H1 (cell line): ENCODE results near the gene IQCE. TPM values are rescaled to one million over a fixed set of nuclear protein-coding genes. Genes with fewer than 3 reads are reported as not detected.

ENCODE experiments used
- CTCF ChIA-PET: fragments of 300-600 bp; sonication (Branson Sonifier 250); formaldehyde crosslinking; loops from one replicate; lab custom pipeline; 2021; ENCODE audit not compliant: partially characterized antibody; lab: Charles Lee
- POLR2A ChIA-PET: fragments of 300-600 bp; sonication (Branson Sonifier 250); formaldehyde crosslinking; loops from one replicate; lab custom pipeline; 2021; ENCODE audit warnings: inconsistent platforms; ENCODE audit not compliant: partially characterized antibody; lab: Charles Lee
- DNase-seq, 2 experiments: peaks; one replicate each; pipeline versions ENCODE4 v3.0.0 to v3.0.0-alpha.2; 2010 to 2022; ENCODE audit warnings: low spot score in 2 of 2, low read depth in 1 of 2, mixed read lengths in 1 of 2
- FAIRE-seq: peaks from 2 replicates; lab custom pipeline; 2011; peaks lifted over from hg19 to GRCh38; lab: Jason Lieb, UNC
- H2AFZ ChIP-seq: 2 replicates; pipeline ENCODE4 v1.8.1; 2012; ENCODE audit warnings: low read length, inconsistent platforms
- H2AK5ac ChIP-seq: 2 replicates; pipeline ENCODE4 v1.6.1; 2013; ENCODE audit warnings: low read depth, low read length
- H2BK120ac ChIP-seq: replicated peaks from 2 replicates; pipeline ENCODE3; 2013; ENCODE audit warnings: low read depth, low read length, inconsistent platforms
- H2BK12ac ChIP-seq: 2 replicates; pipeline ENCODE4 v1.6.1; 2013; ENCODE audit warnings: low read depth, low read length
- H2BK15ac ChIP-seq: 2 replicates; pipeline ENCODE4 v1.6.1; 2013; ENCODE audit warnings: low read length
- H2BK20ac ChIP-seq: 2 replicates; pipeline ENCODE4 v1.6.1; 2013; ENCODE audit warnings: low read length
- H2BK5ac ChIP-seq: 2 replicates; pipeline ENCODE4 v1.6.1; 2013; ENCODE audit warnings: low read depth, low read length
- H3K14ac ChIP-seq: 2 replicates; pipeline ENCODE4 v1.6.1; 2013; ENCODE audit warnings: inconsistent platforms; ENCODE audit not compliant: insufficient read length
- H3K18ac ChIP-seq: 2 replicates; pipeline ENCODE4 v1.6.1; 2013; ENCODE audit warnings: low read length; ENCODE audit errors: extremely low read depth
- H3K23ac ChIP-seq: 2 replicates; pipeline ENCODE4 v1.6.1; 2013; ENCODE audit warnings: inconsistent platforms; ENCODE audit not compliant: insufficient read length
- H3K23me2 ChIP-seq: 2 replicates; pipeline ENCODE4 v1.6.1; 2013; ENCODE audit warnings: low read depth, low read length
- H3K27ac ChIP-seq: 2 replicates; pipeline ENCODE4 v1.6.1; 2011; ENCODE audit warnings: low read depth, low read length, inconsistent platforms
- H3K27me3 ChIP-seq, 4 experiments: replicated peaks in 1 of 4; 1 replicate in 1 of 4; 2 replicates in 3 of 4; pipeline versions ENCODE4 v1.6.1 to v1.8.1; 2011 to 2013; ENCODE audit warnings: low read length in 3 of 4, mild to moderate bottlenecking in 3 of 4, inconsistent platforms in 2 of 4, mixed read lengths in 2 of 4, moderate library complexity in 1 of 4; ENCODE audit not compliant: control insufficient read depth in 3 of 4, insufficient read depth in 3 of 4; ENCODE audit errors: extremely low read depth in 1 of 4
- H3K36me3 ChIP-seq, 4 experiments: 2 replicates each; pipeline versions ENCODE4 v1.6.1 to v1.8.1; 2011 to 2013; ENCODE audit warnings: mild to moderate bottlenecking in 4 of 4, low read length in 3 of 4, moderate library complexity in 2 of 4, control low read depth in 1 of 4, inconsistent platforms in 1 of 4; ENCODE audit not compliant: insufficient read depth in 4 of 4, control insufficient read depth in 2 of 4
- H3K4ac ChIP-seq: replicated peaks from 2 replicates; pipeline ENCODE3; 2013; ENCODE audit warnings: low read length, low read depth, mixed read lengths, inconsistent platforms; ENCODE audit not compliant: insufficient read length
- H3K4me1 ChIP-seq, 4 experiments: replicated peaks in 1 of 4; 1 replicate in 1 of 4; 2 replicates in 3 of 4; pipeline versions ENCODE4 v1.6.1 to v1.8.1; 2011 to 2013; ENCODE audit warnings: low read length in 3 of 4, inconsistent platforms in 2 of 4, mixed read lengths in 1 of 4; ENCODE audit not compliant: insufficient read depth in 4 of 4, control insufficient read depth in 3 of 4
- H3K4me2 ChIP-seq, 2 experiments: 2 replicates each; pipeline versions ENCODE4 v1.6.1 to v1.8.1; 2011 to 2013; ENCODE audit warnings: low read depth in 2 of 2, low read length in 2 of 2, control low read depth in 1 of 2, inconsistent platforms in 1 of 2, mild to moderate bottlenecking in 1 of 2; ENCODE audit not compliant: insufficient read depth in 1 of 2
- H3K4me3 ChIP-seq, 4 experiments: fragments of 200-600, 300-600 bp in 1 of 4; sonication (generic), shearing (Covaris generic), sonication (Bioruptor Twin) in 1 of 4; 2 replicates each; pipeline versions ENCODE4 v1.5.1 to v1.8.1; 2011 to 2016; ENCODE audit warnings: low read length in 4 of 4, low read depth in 3 of 4, control low read depth in 2 of 4, inconsistent platforms in 2 of 4, mild to moderate bottlenecking in 2 of 4, mixed read lengths in 1 of 4, moderate library complexity in 1 of 4; ENCODE audit not compliant: insufficient read depth in 2 of 4; ENCODE audit errors: extremely low read depth in 1 of 4
- H3K56ac ChIP-seq: replicated peaks from 2 replicates; pipeline ENCODE3; 2013; ENCODE audit warnings: low read depth, mild to moderate bottlenecking, mixed read lengths, low read length, inconsistent platforms; ENCODE audit not compliant: insufficient read length
- H3K79me1 ChIP-seq: 2 replicates; pipeline ENCODE4 v1.6.1; 2013; ENCODE audit warnings: low read depth, low read length, control low read depth
- H3K79me2 ChIP-seq, 2 experiments: 2 replicates each; pipeline versions ENCODE4 v1.6.1 to v1.8.1; 2012 to 2013; ENCODE audit warnings: low read length in 2 of 2, mild to moderate bottlenecking in 2 of 2, inconsistent platforms in 1 of 2; ENCODE audit not compliant: insufficient read depth in 2 of 2, control insufficient read depth in 1 of 2
- H3K9ac ChIP-seq, 4 experiments: replicated peaks in 1 of 4; 1 replicate in 1 of 4; 2 replicates in 3 of 4; pipeline versions ENCODE4 v1.6.1 to v1.8.1; 2011 to 2013; ENCODE audit warnings: low read depth in 3 of 4, low read length in 3 of 4, control low read depth in 2 of 4, mild to moderate bottlenecking in 2 of 4, moderate library complexity in 2 of 4, inconsistent platforms in 1 of 4; ENCODE audit errors: extremely low read depth in 1 of 4
- H3K9me3 ChIP-seq, 2 experiments: 2 replicates each; pipeline versions ENCODE4 v1.6.1 to v1.8.1; 2012 to 2013; ENCODE audit warnings: mild to moderate bottlenecking in 2 of 2, moderate library complexity in 2 of 2, control low read depth in 1 of 2, inconsistent platforms in 1 of 2, low read depth in 1 of 2, low read length in 1 of 2, mixed read lengths in 1 of 2; ENCODE audit not compliant: insufficient read depth in 2 of 2
- H4K20me1 ChIP-seq, 2 experiments: replicated peaks in 1 of 2; 2 replicates each; pipeline versions ENCODE3 to v1.8.1; 2011 to 2013; ENCODE audit warnings: inconsistent platforms in 2 of 2, low read length in 2 of 2, mild to moderate bottlenecking in 1 of 2; ENCODE audit not compliant: insufficient read depth in 2 of 2, control insufficient read depth in 1 of 2
- H4K5ac ChIP-seq: 2 replicates; pipeline ENCODE4 v1.6.1; 2013; ENCODE audit warnings: low read length, low read depth, mixed read lengths, inconsistent platforms; ENCODE audit not compliant: insufficient read length
- H4K8ac ChIP-seq: 2 replicates; pipeline ENCODE4 v1.8.0; 2013; ENCODE audit warnings: mild to moderate bottlenecking, moderate library complexity, low read length, inconsistent platforms; ENCODE audit not compliant: insufficient read depth; ENCODE audit errors: extremely low read depth
- H4K91ac ChIP-seq: replicated peaks from 2 replicates; pipeline ENCODE3; 2013; ENCODE audit warnings: low read length, mixed read lengths, inconsistent platforms; ENCODE audit not compliant: insufficient read length
- CEBPB ChIP-seq: IDR thresholded peaks from 2 replicates; pipeline ENCODE4 v1.6.1; 2012; ENCODE audit warnings: low read depth, low read length
- EGR1 ChIP-seq: IDR thresholded peaks from 2 replicates; pipeline ENCODE4 v1.6.1; 2011; ENCODE audit warnings: low read depth, low read length, borderline replicate concordance
- KDM4A ChIP-seq: IDR thresholded peaks from one replicate; pipeline ENCODE4 v1.7.1; 2012; ENCODE audit warnings: low read depth, mild to moderate bottlenecking, moderate library complexity, low read length, inconsistent platforms; ENCODE audit not compliant: severe bottlenecking
- NRF1 ChIP-seq: IDR thresholded peaks from 2 replicates; pipeline ENCODE4 v1.6.1; 2011; ENCODE audit warnings: mild to moderate bottlenecking, low read depth, low read length, improper control_type of control experiment
- RAD21 ChIP-seq, 2 experiments: IDR thresholded peaks in 1 of 2; conservative IDR thresholded peaks in 1 of 2; 2 replicates each; pipeline ENCODE4 v1.6.1; 2011; ENCODE audit warnings: low read depth in 2 of 2, low read length in 2 of 2, improper control_type of control experiment in 1 of 2, inconsistent platforms in 1 of 2, mild to moderate bottlenecking in 1 of 2, moderate library complexity in 1 of 2
- SP1 ChIP-seq: IDR thresholded peaks from 2 replicates; pipeline ENCODE4 v1.6.1; 2011; ENCODE audit warnings: low read depth, low read length
- TCF12 ChIP-seq: IDR thresholded peaks from 2 replicates; pipeline ENCODE4 v1.6.1; 2011; ENCODE audit warnings: low read depth, mild to moderate bottlenecking, low read length
- YY1 ChIP-seq: IDR thresholded peaks from 2 replicates; pipeline ENCODE4 v1.6.1; 2011; ENCODE audit warnings: low read depth, mild to moderate bottlenecking, low read length
- WGBS, 2 experiments: shearing (Covaris generic) in 1 of 2; methylation state at CpG; one replicate each; pipeline versions ENCODE4 v1.1.6 to v1.1.7; 2013 to 2015; ENCODE audit warnings: low lambda C conversion rate in 2 of 2, mixed read lengths in 2 of 2, inconsistent platforms in 1 of 2, low coverage in 1 of 2, missing lambda C conversion rate in 1 of 2; ENCODE audit not compliant: insufficient replicate concordance in 2 of 2, insufficient coverage in 1 of 2, insufficient read length in 1 of 2; ENCODE audit errors: extremely low coverage in 1 of 2, missing lambda C conversion rate in 1 of 2; 5-methylcytosine and 5-hydroxymethylcytosine counted together
- polyA plus RNA-seq, 7 experiments: library from polyadenylated mRNA; depleted of rRNA in 3 of 7; stranded (reverse) in 5 of 7; unstranded in 2 of 7; fragments of >200 nt in 5 of 7; fragments of 200-250 nt in 2 of 7; gene quantifications; 1 replicate in 5 of 7; 2 replicates in 1 of 7; 4 replicates in 1 of 7; pipeline versions ENCODE4 v1.2.1 to v1.2.3, GENCODE V29; 2011 to 2013; ENCODE audit warnings: missing spikeins in 2 of 7, mixed read lengths in 2 of 7
- total RNA-seq: library from RNA; stranded (reverse); fragmentation: NEBNext Ultra II Directional; extraction: Animal tissue kit (Norgen Biotek cat#: 25700); gene quantifications from 2 replicates; pipeline ENCODE4 v1.2.1, GENCODE V29; 2021
- TF ChIP-seq, protein P1 (sequence below): IDR thresholded peaks from 2 replicates; pipeline ENCODE4 v1.6.1; 2011; ENCODE audit warnings: low read length, improper control_type of control experiment
- TF ChIP-seq, protein P2 (sequence below): IDR thresholded peaks from 2 replicates; pipeline ENCODE4 v1.6.1; 2012; ENCODE audit warnings: inconsistent platforms
- TF ChIP-seq, protein P3 (sequence below): IDR thresholded peaks from 2 replicates; pipeline ENCODE4 v1.6.1; 2012; ENCODE audit warnings: inconsistent platforms

The IQCE gene
- total and polyA plus RNA-seq, 2 of the 8 experiments (the other 6 are each of a cell fraction or from before 2014, with no cell fraction given), result 2.2 to 4.9 TPM

DNA sequence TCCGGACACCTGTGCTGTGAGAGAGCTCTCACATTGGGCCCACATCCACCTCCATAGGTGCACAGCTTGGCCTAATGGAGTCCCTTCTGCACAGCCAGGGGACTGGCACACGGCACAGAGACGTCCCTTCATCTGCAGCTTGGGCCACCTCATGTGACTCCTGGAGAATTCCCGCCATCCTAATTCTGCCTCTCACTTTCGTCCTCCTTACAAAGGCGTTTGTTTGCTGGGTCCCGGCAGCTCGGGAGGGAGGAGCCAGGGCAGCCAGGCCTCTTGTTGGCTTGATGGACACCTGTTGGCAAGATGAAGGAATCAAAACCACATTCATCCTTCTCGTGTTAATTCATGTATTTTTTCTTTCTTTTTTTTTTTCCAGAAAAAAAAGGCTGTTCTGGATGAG is 42.3 kb downstream of the IQCE start:
- FAIRE-seq, result peak; percentile 80
- POLR2A ChIA-PET, result interaction anchor here (1.4 kb wide), 1 partner anchor 21 kb away, joined by 3 read pairs; no protein-coding TSS in a partner anchor
- WGBS, 2 experiments, result 73% methylated on average over 9 of the region's 9 CpGs; no CpG with 5 or more reads in 1 of the 2 experiments

More for the DNA sequence above, 42.3 kb downstream of the IQCE start:
- Histone ChIP-seq H2BK20ac (no peak overlapping the region), H3K79me2 (no peaks in the 10 kb centered on the region), H3K4me1 (peaks cover 0 to 3% (median 1%) of the 10 kb centered on the region in 4 experiments; a peak in 2 of 7 replicates), H3K79me1 (no peaks in the 10 kb centered on the region), H4K91ac (no peak overlapping the region), H3K4ac (no peak overlapping the region), H4K20me1 (no peaks in the 10 kb centered on the region), H2BK12ac (no peak overlapping the region), H3K9ac (no peak overlapping the region), H2BK5ac (no peak overlapping the region), H3K27me3 (no peaks in the 10 kb centered on the region), H3K56ac (no peak overlapping the region), H4K5ac (no peak overlapping the region), H2AFZ (no peak overlapping the region; the same call in 1 of the 2 replicates), H2BK120ac (no peak overlapping the region), H3K23me2 (no peaks in the 10 kb centered on the region), H4K8ac (no peak overlapping the region), H2BK15ac (no peak overlapping the region), H3K27ac (no peak overlapping the region), H3K9me3 (no peaks in the 10 kb centered on the region), H3K4me3 (no peak overlapping the region), H3K14ac (no peak overlapping the region), H3K23ac (no peak overlapping the region), H3K36me3 (peaks cover 0 to 2% (median 0%) of the 10 kb centered on the region in 4 experiments; a peak in 1 of 8 replicates), H2AK5ac (no peak overlapping the region), H3K4me2 (no peak overlapping the region), H3K18ac (no peak overlapping the region)
- DNase-seq, result peak in 1 of 2 experiments; percentile 45
- CTCF ChIA-PET, result interaction anchor here (0.6 to 1.4 kb wide), 7 partner anchors 9 to 92 kb away, joined by 3 to 5 read pairs (median 4); no protein-coding TSS in a partner anchor
- TF ChIP-seq YY1 (no peak), KDM4A (no peak), EGR1 (no peak), CEBPB (no peak), TCF12 (no peak), SP1 (no peak), NRF1 (no peak), RAD21 (IDR thresholded peaks at IDR 0.05 in 1 of 2, conservative IDR thresholded peaks at IDR 0.05 in 1 of 2; ENCODE audit: low read depth in 2 of 2, low read length in 2 of 2) (peak in 1 of 2 experiments; percentile 25; a peak in 1 of 4 replicates)
- TF ChIP-seq, protein P1, sequence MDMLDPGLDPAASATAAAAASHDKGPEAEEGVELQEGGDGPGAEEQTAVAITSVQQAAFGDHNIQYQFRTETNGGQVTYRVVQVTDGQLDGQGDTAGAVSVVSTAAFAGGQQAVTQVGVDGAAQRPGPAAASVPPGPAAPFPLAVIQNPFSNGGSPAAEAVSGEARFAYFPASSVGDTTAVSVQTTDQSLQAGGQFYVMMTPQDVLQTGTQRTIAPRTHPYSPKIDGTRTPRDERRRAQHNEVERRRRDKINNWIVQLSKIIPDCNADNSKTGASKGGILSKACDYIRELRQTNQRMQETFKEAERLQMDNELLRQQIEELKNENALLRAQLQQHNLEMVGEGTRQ, result 0 out of 2 replicates have a peak, but pooled peaks have one; percentile 39
- TF ChIP-seq, protein P2, sequence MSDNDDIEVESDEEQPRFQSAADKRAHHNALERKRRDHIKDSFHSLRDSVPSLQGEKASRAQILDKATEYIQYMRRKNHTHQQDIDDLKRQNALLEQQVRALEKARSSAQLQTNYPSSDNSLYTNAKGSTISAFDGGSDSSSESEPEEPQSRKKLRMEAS, result peak; percentile 66
- TF ChIP-seq, protein P3, sequence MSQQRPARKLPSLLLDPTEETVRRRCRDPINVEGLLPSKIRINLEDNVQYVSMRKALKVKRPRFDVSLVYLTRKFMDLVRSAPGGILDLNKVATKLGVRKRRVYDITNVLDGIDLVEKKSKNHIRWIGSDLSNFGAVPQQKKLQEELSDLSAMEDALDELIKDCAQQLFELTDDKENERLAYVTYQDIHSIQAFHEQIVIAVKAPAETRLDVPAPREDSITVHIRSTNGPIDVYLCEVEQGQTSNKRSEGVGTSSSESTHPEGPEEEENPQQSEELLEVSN, result peak; percentile 94
